ENCODE results near the gene ABCB10. TPM values are rescaled to one million over a fixed set of nuclear protein-coding genes. Genes with fewer than 3 reads are reported as not detected.

ABCB10 gene
- polyA plus RNA-seq, 1 donor (not counting 4 experiments of a cell fraction or from before 2014, with no cell fraction given), result 14.3 TPM

GRCh38 chr1:229572286-229572685 lies 13.8 kb upstream of the ABCB10 start:
- H2AFZ ChIP-seq (ENCODE audit: control insufficient read depth, low read length), result no peak overlapping the region
- H3K27me3 ChIP-seq (ENCODE audit: control insufficient read depth, extremely low read depth, insufficient read depth, low read length), result peaks cover 5% of the 10 kb centered on the region
- no peaks in the 10 kb centered on the region for H3K9me1 ChIP-seq (ENCODE audit: control insufficient read depth, extremely low read depth, insufficient read depth, low read length)
- FAIRE-seq (no peak), DNase-seq (ENCODE audit: low read depth, low spot score) (no peak)
- no peaks in the 10 kb centered on the region for H3K9me3 ChIP-seq (ENCODE audit: control insufficient read depth, low read depth, low read length)
- H3K9ac ChIP-seq (ENCODE audit: control insufficient read depth, extremely low read depth, insufficient read depth, low read length), result no peak overlapping the region
- H3K36me3 ChIP-seq (ENCODE audit: control insufficient read depth in 2 of 2, extremely low read depth in 1 of 2, insufficient read depth in 2 of 2, low read length in 2 of 2), result no peaks in the 10 kb centered on the region
- H3K27ac ChIP-seq (ENCODE audit: control insufficient read depth, insufficient read depth, low read length), result no peak overlapping the region
- TF ChIP-seq EZH2 (IDR thresholded peaks at IDR 0.05; ENCODE audit: low read length) (no peak), CTCF (optimal IDR thresholded peaks at IDR 0.05 in 1 of 3, IDR thresholded peaks at IDR 0.05 in 1 of 3, conservative IDR thresholded peaks at IDR 0.05 in 1 of 3; ENCODE audit: extremely low read depth in 1 of 3, insufficient read depth in 2 of 3, low read length in 3 of 3) (no peak)
- H3K4me2 ChIP-seq (ENCODE audit: control insufficient read depth, extremely low read depth, insufficient read depth, low read depth, low read length), result no peak overlapping the region
- dilution Hi-C loops (cut with MboI; ENCODE audit: extremely low pct_ligation_motif_present, low sequenced_read_pairs), result no loop called here
- no peaks in the 10 kb centered on the region for H4K20me1 ChIP-seq (ENCODE audit: control insufficient read depth, extremely low read depth, insufficient read depth, low read length)
- peaks cover 3% of the 10 kb centered on the region for H3K4me1 ChIP-seq (ENCODE audit: control insufficient read depth, extremely low read depth, insufficient read depth, low read length)
- no peak overlapping the region for H3K4me3 ChIP-seq (ENCODE audit: control insufficient read depth in 2 of 3, extremely low read depth in 1 of 3, insufficient read depth in 2 of 3, low read depth in 1 of 3, low read length in 3 of 3)
- no peaks in the 10 kb centered on the region for H3K79me2 ChIP-seq (ENCODE audit: control insufficient read depth, insufficient read depth, low read length)

GRCh38 chr1:229570891-229571516 lies 12.5 kb upstream of the ABCB10 start:
- dilution Hi-C loops (cut with MboI; ENCODE audit: extremely low pct_ligation_motif_present, low sequenced_read_pairs), result no loop called here
- Histone ChIP-seq H3K9me1 (ENCODE audit: control insufficient read depth, extremely low read depth, insufficient read depth, low read length) (no peaks in the 10 kb centered on the region), H3K4me2 (ENCODE audit: control insufficient read depth, extremely low read depth, insufficient read depth, low read depth, low read length) (no peak overlapping the region), H3K4me1 (ENCODE audit: control insufficient read depth, extremely low read depth, insufficient read depth, low read length) (peaks cover 4% of the 10 kb centered on the region), H2AFZ (ENCODE audit: control insufficient read depth, low read length) (no peak overlapping the region), H3K36me3 (ENCODE audit: control insufficient read depth in 2 of 2, extremely low read depth in 1 of 2, insufficient read depth in 2 of 2, low read length in 2 of 2) (no peaks in the 10 kb centered on the region), H3K9me3 (ENCODE audit: control insufficient read depth, low read depth, low read length) (no peaks in the 10 kb centered on the region), H3K79me2 (ENCODE audit: control insufficient read depth, insufficient read depth, low read length) (no peaks in the 10 kb centered on the region), H3K27ac (ENCODE audit: control insufficient read depth, insufficient read depth, low read length) (no peak overlapping the region), H3K4me3 (ENCODE audit: control insufficient read depth in 2 of 3, extremely low read depth in 1 of 3, insufficient read depth in 2 of 3, low read depth in 1 of 3, low read length in 3 of 3) (no peak overlapping the region), H3K9ac (ENCODE audit: control insufficient read depth, extremely low read depth, insufficient read depth, low read length) (no peak overlapping the region), H3K27me3 (ENCODE audit: control insufficient read depth, extremely low read depth, insufficient read depth, low read length) (peaks cover 5% of the 10 kb centered on the region), H4K20me1 (ENCODE audit: control insufficient read depth, extremely low read depth, insufficient read depth, low read length) (no peaks in the 10 kb centered on the region)
- DNase-seq (ENCODE audit: low read depth, low spot score) (no peak), FAIRE-seq (no peak)
- TF ChIP-seq EZH2 (IDR thresholded peaks at IDR 0.05; ENCODE audit: low read length), result no peak
- TF ChIP-seq CTCF (optimal IDR thresholded peaks at IDR 0.05 in 1 of 3, IDR thresholded peaks at IDR 0.05 in 1 of 3, conservative IDR thresholded peaks at IDR 0.05 in 1 of 3; ENCODE audit: extremely low read depth in 1 of 3, insufficient read depth in 2 of 3, low read length in 3 of 3), result no peak

All from keratinocyte (primary cell).